Right cardiac atrium (tissue), 5 donors: ENCODE results near the gene EPM2AIP1. TPM values are rescaled to one million over a fixed set of nuclear protein-coding genes. Genes with fewer than 3 reads are reported as not detected.

Source experiments
- ATAC-seq, 2 donors: fragments of 200-7000 bp; cut with Tn5 transposase; one replicate each; pipeline versions ENCODE4 v1.8.0 to v1.9.1; 2020; ENCODE audit warnings: moderate library complexity in 2 of 2, mild to moderate bottlenecking in 1 of 2
- DNase-seq, 3 donors: peaks; one replicate each; pipeline ENCODE4 v3.0.0-alpha.2; 2020
- H3K27ac ChIP-seq: one replicate; pipeline ENCODE4 v1.5.1; 2013; ENCODE audit warnings: mild to moderate bottlenecking, low read length, control low read depth, moderate library complexity
- H3K27me3 ChIP-seq: one replicate; pipeline ENCODE4 v1.6.1; 2013; ENCODE audit not compliant: control insufficient read depth, insufficient read depth
- H3K4me1 ChIP-seq: one replicate; pipeline ENCODE4 v1.6.1; 2013; ENCODE audit warnings: low read length; ENCODE audit not compliant: control insufficient read depth, insufficient read depth
- H3K4me3 ChIP-seq: one replicate; pipeline ENCODE4 v1.5.1; 2013; ENCODE audit warnings: low read length, control low read depth
- H3K9me3 ChIP-seq: one replicate; pipeline ENCODE4 v1.6.1; 2013; ENCODE audit warnings: low read length; ENCODE audit not compliant: control insufficient read depth
- WGBS: extraction: QIAGEN DNeasy Blood & Tissue Kit; methylation state at CpG from one replicate; pipeline ENCODE4 v1.1.7; 2013; 5-methylcytosine and 5-hydroxymethylcytosine counted together
- intact Hi-C, 4 donors: fragments of 100-400 bp; cut with DNase I; formaldehyde crosslinking; loops; one replicate each; pipeline versions ENCODE4 v1.11.0 to v1.14.0; 2022 to 2023
- polyA plus RNA-seq: library from polyadenylated mRNA; stranded (reverse); fragments of 200-250 nt; gene quantifications from one replicate; pipeline ENCODE4 v1.2.3, GENCODE V29; 2013
- total RNA-seq, 4 donors: library from RNA; stranded (reverse); fragmentation: NEBNext Ultra II Directional; extraction: Animal tissue kit (Norgen Biotek cat#: 25700); gene quantifications; one replicate each; pipeline ENCODE4 v1.2.1, GENCODE V29; 2021
- donor health status: healthy with polysubstance abuse.
- donor health status: DM: no; HTN: yes; CAD: no.
- donor health status: DM: no; HTN: no; CAD: no.
- donor health status: DM: no; HTN: yes; CAD: no; lungs with severe emphysema.
- donor health status: DM: yes; HTN: yes; CAD: no.

EPM2AIP1 gene
- total and polyA plus RNA-seq, 5 donors = 11.0 to 23.0 (median 21.8) TPM

GRCh38 chr3:36993326-36994283 is 674 bp upstream of the EPM2AIP1 start, which contains the start of gene MLH1:
TSS of gene MLH1 (plus strand) at chr3:36993518. CDS start at chr3:36993548, 30 bp downstream.
- DNase-seq = peak; percentile 96 to 98 (median 97)
- no peaks in the 10 kb centered on the region for H3K4me1 ChIP-seq

GRCh38 chr3:36991923-36992805 is 767 bp downstream of the EPM2AIP1 start:
- DNase-seq (peak in 1 of 3 donors; percentile 19), ATAC-seq (no peak)
- Histone ChIP-seq H3K4me3 (peak overlapping the region; percentile 64), H3K4me1 (no peaks in the 10 kb centered on the region), H3K27ac (peak overlapping the region; percentile 97), H3K27me3 (no peaks in the 10 kb centered on the region), H3K9me3 (no peaks in the 10 kb centered on the region)
- intact Hi-C loops = no loop called here
- 8% methylated on average over 24 of the region's 24 CpGs for WGBS

More at GRCh38 chr3:36993326-36994283, 674 bp upstream of the EPM2AIP1 start, which contains the start of gene MLH1:
- H3K4me3 ChIP-seq = peak within 1 kb of the TSS; percentile 78
- peak within 1 kb of the TSS; percentile 99 for H3K27ac ChIP-seq
- 1% methylated on average over 47 of the region's 47 CpGs for WGBS
- no peaks in the 10 kb centered on the region for H3K9me3 ChIP-seq
- intact Hi-C loops = no loop called here
- peak; percentile 97 for ATAC-seq
- no peaks in the 10 kb centered on the region for H3K27me3 ChIP-seq

GRCh38 chr3:36991147-36991546 is 1.8 kb downstream of the EPM2AIP1 start:
- ATAC-seq = no peak
- intact Hi-C loops = no loop called here
- no peak for DNase-seq
- 61% methylated on average over 3 of the region's 3 CpGs for WGBS
- Histone ChIP-seq H3K4me1 (no peaks in the 10 kb centered on the region), H3K4me3 (peak overlapping the region; percentile 64), H3K27me3 (no peaks in the 10 kb centered on the region), H3K27ac (peak overlapping the region; percentile 31), H3K9me3 (no peaks in the 10 kb centered on the region)

GRCh38 chr3:36989568-36989967 is 3.4 kb downstream of the EPM2AIP1 start:
- H3K4me1 ChIP-seq = no peaks in the 10 kb centered on the region
- no peak for DNase-seq
- intact Hi-C loops = no loop called here

GRCh38 chr3:36989005-36989404 is 3.9 kb downstream of the EPM2AIP1 start:
- ATAC-seq (no peak), DNase-seq (no peak)
- intact Hi-C loops = no loop called here
- Histone ChIP-seq H3K4me3 (peak overlapping the region; percentile 39), H3K4me1 (no peaks in the 10 kb centered on the region), H3K27me3 (no peaks in the 10 kb centered on the region), H3K9me3 (no peaks in the 10 kb centered on the region), H3K27ac (no peak overlapping the region)
- 56% methylated on average over 3 of the region's 3 CpGs for WGBS

More at GRCh38 chr3:36989568-36989967, 3.4 kb downstream of the EPM2AIP1 start:
- ATAC-seq = no peak
- no peaks in the 10 kb centered on the region for H3K27me3 ChIP-seq
- peak overlapping the region; percentile 39 for H3K4me3 ChIP-seq
- no peaks in the 10 kb centered on the region for H3K9me3 ChIP-seq
- H3K27ac ChIP-seq = no peak overlapping the region

- Histone ChIP-seq H3K4me1 (no peaks in the 10 kb centered on the region), H3K27me3 (no peaks in the 10 kb centered on the region), H3K4me3 (peak overlapping the region; percentile 26), H3K9me3 (no peaks in the 10 kb centered on the region), H3K27ac (no peak overlapping the region)
- no peak for ATAC-seq
- DNase-seq = no peak
- WGBS = 65% methylated on average over 2 of the region's 2 CpGs
- intact Hi-C loops = no loop called here
Measured at GRCh38 chr3:36988356-36988755, 4.6 kb downstream of the EPM2AIP1 start.

- Histone ChIP-seq H3K4me1 (no peaks in the 10 kb centered on the region), H3K27ac (no peak overlapping the region), H3K4me3 (no peak overlapping the region), H3K9me3 (no peaks in the 10 kb centered on the region), H3K27me3 (no peaks in the 10 kb centered on the region)
- ATAC-seq (no peak), DNase-seq (no peak)
- intact Hi-C loops = no loop called here
- 96% methylated on average over 4 of the region's 4 CpGs for WGBS
Measured at GRCh38 chr3:36981006-36981405, 11.9 kb downstream of the EPM2AIP1 start.

- DNase-seq (no peak), ATAC-seq (no peak)
- intact Hi-C loops = no loop called here
- no peaks in the 10 kb centered on the region for H3K27me3 ChIP-seq
- WGBS = 97% methylated on average over 1 of the region's 1 CpG
- no peaks in the 10 kb centered on the region for H3K9me3 ChIP-seq
- peaks cover 5% of the 10 kb centered on the region for H3K4me1 ChIP-seq
- no peak overlapping the region for H3K4me3 ChIP-seq
- H3K27ac ChIP-seq = no peak overlapping the region
Measured at GRCh38 chr3:36973139-36973538, 19.8 kb downstream of the EPM2AIP1 start.

- intact Hi-C loops = no loop called here
- Histone ChIP-seq H3K9me3 (no peaks in the 10 kb centered on the region), H3K27ac (no peak overlapping the region), H3K4me1 (peaks cover 5% of the 10 kb centered on the region), H3K27me3 (no peaks in the 10 kb centered on the region), H3K4me3 (no peak overlapping the region)
- 90% methylated on average over 2 of the region's 2 CpGs for WGBS
- ATAC-seq = no peak
- no peak for DNase-seq
Measured at GRCh38 chr3:36972163-36972562, 20.8 kb downstream of the EPM2AIP1 start.

- WGBS = 12% methylated on average over 3 of the region's 4 CpGs
- no peaks in the 10 kb centered on the region for H3K9me3 ChIP-seq
- DNase-seq (peak in 1 of 3 donors; percentile 24), ATAC-seq (peak; percentile 92 to 93)
- intact Hi-C loops = no loop called here
- H3K4me1 ChIP-seq = peaks cover 5% of the 10 kb centered on the region
- peak overlapping the region; percentile 64 for H3K27ac ChIP-seq
- H3K27me3 ChIP-seq = no peaks in the 10 kb centered on the region
- H3K4me3 ChIP-seq = no peak overlapping the region
Measured at GRCh38 chr3:36969540-36970432, 23.1 kb downstream of the EPM2AIP1 start.
